SKM-1 (cell line): Measurements from ENCODE around the gene RPS6KC1.
"Not testable (repeated sequence)": the region's sequence is repeated elsewhere in the genome, so short reads cannot be mapped to it uniquely, and the experiment has no call there.

Experiments
- DNase-seq: peaks from one replicate; lab custom pipeline; 2025; ENCODE audit not compliant: unreplicated experiment; lab: John Stamatoyannopoulos, UW

The RPS6KC1 gene

GRCh38 chr1:213273546-213273945, 222.5 kb downstream of the RPS6KC1 start:
- DNase-seq, result no peak

- DNase-seq, result no peak
Measured at GRCh38 chr1:213274140-213274539, 223.1 kb downstream of the RPS6KC1 start.

- DNase-seq, result no peak
Measured at GRCh38 chr1:213275293-213275692, 224.3 kb downstream of the RPS6KC1 start.

GRCh38 chr1:213276236-213276635, 225.2 kb downstream of the RPS6KC1 start:
- no peak for DNase-seq

- no peak for DNase-seq
Measured at GRCh38 chr1:213277036-213277435, 226.0 kb downstream of the RPS6KC1 start.

GRCh38 chr1:213279410-213279809, 228.4 kb downstream of the RPS6KC1 start:
- DNase-seq, result no peak

GRCh38 chr1:213281640-213282301, 230.7 kb downstream of the RPS6KC1 start:
- no peak for DNase-seq

GRCh38 chr1:213284626-213285025, 233.6 kb downstream of the RPS6KC1 start:
- DNase-seq, result no peak

GRCh38 chr1:213286235-213286634, 235.2 kb downstream of the RPS6KC1 start:
- no peak for DNase-seq

GRCh38 chr1:213287987-213288386, 236.9 kb downstream of the RPS6KC1 start:
- DNase-seq, result no peak

GRCh38 chr1:213291526-213291925, 240.5 kb downstream of the RPS6KC1 start:
- DNase-seq, result no peak

- DNase-seq, result no peak
Measured at GRCh38 chr1:213292614-213293013, 241.6 kb downstream of the RPS6KC1 start.

- DNase-seq, result no peak
Measured at GRCh38 chr1:213295860-213296259, 244.8 kb downstream of the RPS6KC1 start.

GRCh38 chr1:213296558-213296957, 245.5 kb downstream of the RPS6KC1 start:
- DNase-seq, result peak; percentile 30

GRCh38 chr1:213297021-213297420, 246.0 kb downstream of the RPS6KC1 start:
- no peak for DNase-seq

GRCh38 chr1:213300433-213300832, 249.4 kb downstream of the RPS6KC1 start:
- no peak for DNase-seq

- DNase-seq, result not testable (repeated sequence)
Measured at GRCh38 chr1:213301524-213301923, 250.5 kb downstream of the RPS6KC1 start.

GRCh38 chr1:213303286-213303685, 252.2 kb downstream of the RPS6KC1 start:
- DNase-seq, result no peak

- no peak for DNase-seq
Measured at GRCh38 chr1:213315571-213315970, 264.5 kb downstream of the RPS6KC1 start.

- not testable (repeated sequence) for DNase-seq
Measured at GRCh38 chr1:213318458-213318857, 267.4 kb downstream of the RPS6KC1 start.

- DNase-seq, result no peak
Measured at GRCh38 chr1:213320191-213320870, 269.3 kb downstream of the RPS6KC1 start.
